GM12864 (cell line): ENCODE results near the gene MAVS.
A peak's percentile ranks its signal among the peaks of the same experiment; 100 is the strongest.

Experiments
- DNase-seq: peaks from one replicate; pipeline ENCODE4 v3.0.0-alpha.2; 2011; ENCODE audit warnings: low read depth
- H3K4me3 ChIP-seq: 2 replicates; pipeline ENCODE4 v1.5.1; 2011; ENCODE audit warnings: mild to moderate bottlenecking, low read depth, low read length, control low read depth
- CTCF ChIP-seq: IDR thresholded peaks from 2 replicates; pipeline ENCODE4 v1.5.1; 2011; ENCODE audit warnings: low read depth, mild to moderate bottlenecking, moderate library complexity, low read length, control low read depth, inconsistent platforms; ENCODE audit errors: missing control alignments

The MAVS gene

GRCh38 chr20:3904224-3904623 is 57.6 kb downstream of the MAVS start:
- no peak for DNase-seq
- no peak for TF ChIP-seq CTCF
- no peak overlapping the region for H3K4me3 ChIP-seq

GRCh38 chr20:3904857-3905256 is 58.2 kb downstream of the MAVS start:
- DNase-seq, result no peak
- no peak for TF ChIP-seq CTCF
- no peak overlapping the region for H3K4me3 ChIP-seq

- H3K4me3 ChIP-seq, result peak overlapping the region; percentile 37
- DNase-seq, result peak; percentile 79
These were observed 60.4 kb downstream of the MAVS start for GRCh38 chr20:3906744-3907721.

GRCh38 chr20:3908667-3909066 is 62.0 kb downstream of the MAVS start:
- no peak overlapping the region for H3K4me3 ChIP-seq
- no peak for DNase-seq
- TF ChIP-seq CTCF, result no peak

GRCh38 chr20:3909952-3910366 is 63.3 kb downstream of the MAVS start:
- TF ChIP-seq CTCF, result no peak
- H3K4me3 ChIP-seq, result no peak overlapping the region
- DNase-seq, result no peak

- H3K4me3 ChIP-seq, result no peak overlapping the region
- no peak for TF ChIP-seq CTCF
- DNase-seq, result no peak
These were observed 64.2 kb downstream of the MAVS start for GRCh38 chr20:3910853-3911252.

- H3K4me3 ChIP-seq, result no peak overlapping the region
- DNase-seq, result no peak
- no peak for TF ChIP-seq CTCF
These were observed 65.3 kb downstream of the MAVS start for GRCh38 chr20:3911956-3912355.
